ENCODE measurements around the gene ATM. TPM values are rescaled to one million over a fixed set of nuclear protein-coding genes. Genes with fewer than 3 reads are reported as not detected.
"Not testable (repeated sequence)": the region's sequence is repeated elsewhere in the genome, so short reads cannot be mapped to it uniquely, and the experiment has no call there.

Gene ATM
- total RNA-seq, 1 donor, result 94.4 TPM

DNA sequence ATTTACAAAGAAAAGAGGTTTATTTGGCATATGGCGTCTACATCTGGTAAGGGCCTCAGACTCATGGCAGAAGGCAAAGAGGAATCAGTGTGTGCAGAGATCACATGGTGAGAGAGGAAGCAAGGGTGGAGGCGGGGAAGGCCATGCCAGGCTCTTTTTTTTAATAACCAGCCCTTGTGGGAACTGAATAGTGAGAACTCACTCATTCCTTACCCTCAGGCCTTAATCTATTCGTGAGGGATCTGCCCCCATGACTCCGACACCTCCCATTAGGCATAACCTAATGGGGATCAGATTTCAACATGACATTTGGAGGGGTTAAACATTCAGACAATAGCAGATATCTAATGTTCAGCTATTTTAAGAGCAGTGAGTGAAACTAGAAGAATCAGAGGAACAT is 55.7 kb downstream of the ATM start:
- no peak overlapping the region for H3K4me3 ChIP-seq (ENCODE audit: low read depth, low read length)
- DNase-seq (ENCODE audit: low read depth), result peak; percentile 14
- TF ChIP-seq, protein P1, sequence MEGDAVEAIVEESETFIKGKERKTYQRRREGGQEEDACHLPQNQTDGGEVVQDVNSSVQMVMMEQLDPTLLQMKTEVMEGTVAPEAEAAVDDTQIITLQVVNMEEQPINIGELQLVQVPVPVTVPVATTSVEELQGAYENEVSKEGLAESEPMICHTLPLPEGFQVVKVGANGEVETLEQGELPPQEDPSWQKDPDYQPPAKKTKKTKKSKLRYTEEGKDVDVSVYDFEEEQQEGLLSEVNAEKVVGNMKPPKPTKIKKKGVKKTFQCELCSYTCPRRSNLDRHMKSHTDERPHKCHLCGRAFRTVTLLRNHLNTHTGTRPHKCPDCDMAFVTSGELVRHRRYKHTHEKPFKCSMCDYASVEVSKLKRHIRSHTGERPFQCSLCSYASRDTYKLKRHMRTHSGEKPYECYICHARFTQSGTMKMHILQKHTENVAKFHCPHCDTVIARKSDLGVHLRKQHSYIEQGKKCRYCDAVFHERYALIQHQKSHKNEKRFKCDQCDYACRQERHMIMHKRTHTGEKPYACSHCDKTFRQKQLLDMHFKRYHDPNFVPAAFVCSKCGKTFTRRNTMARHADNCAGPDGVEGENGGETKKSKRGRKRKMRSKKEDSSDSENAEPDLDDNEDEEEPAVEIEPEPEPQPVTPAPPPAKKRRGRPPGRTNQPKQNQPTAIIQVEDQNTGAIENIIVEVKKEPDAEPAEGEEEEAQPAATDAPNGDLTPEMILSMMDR (IDR thresholded peaks at IDR 0.05; ENCODE audit: insufficient read depth, low read length), result no peak

DNA sequence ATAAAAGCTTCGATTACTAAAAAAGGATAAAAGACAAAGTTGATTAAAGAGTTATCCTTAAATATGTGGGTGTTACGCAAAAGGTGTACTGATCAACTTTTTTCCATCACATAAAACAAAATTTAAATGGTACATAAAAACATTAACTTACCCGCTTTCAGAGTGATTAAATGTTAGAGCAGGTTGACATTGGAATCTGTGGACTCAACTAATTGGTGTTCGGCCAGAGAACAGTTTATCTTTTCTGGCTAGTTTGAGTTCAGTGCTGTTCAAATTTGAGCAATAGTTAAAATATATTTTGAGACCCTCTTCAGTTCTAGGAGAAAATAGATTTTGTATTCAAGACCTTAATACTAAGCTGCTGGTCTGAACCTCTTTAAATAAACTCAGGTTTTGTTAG is 56.1 kb downstream of the ATM start:
- TF ChIP-seq, protein P1 (IDR thresholded peaks at IDR 0.05; ENCODE audit: insufficient read depth, low read length), result no peak
- DNase-seq (ENCODE audit: low read depth), result no peak
- no peak overlapping the region for H3K4me3 ChIP-seq (ENCODE audit: low read depth, low read length)

DNA sequence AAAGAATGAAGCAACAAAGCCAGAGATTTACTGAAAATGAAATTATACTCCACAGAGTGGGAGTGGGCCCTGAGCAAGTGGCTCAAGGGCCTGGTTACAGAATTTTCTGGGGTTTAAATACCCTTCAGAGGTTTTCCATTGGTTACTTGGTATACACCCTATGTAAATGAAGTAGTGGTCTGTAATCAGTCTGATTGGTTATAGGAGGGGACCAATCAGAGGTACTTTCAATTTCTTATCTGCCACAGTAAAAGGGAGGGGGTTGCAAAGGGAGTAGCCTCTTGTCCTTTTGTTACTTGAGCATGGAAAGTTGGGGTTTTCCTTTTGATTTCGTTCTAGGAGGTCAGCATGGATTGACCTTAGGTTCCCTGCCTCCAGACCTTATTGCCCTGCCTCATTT is 63.5 kb downstream of the ATM start:
- TF ChIP-seq, protein P1 (IDR thresholded peaks at IDR 0.05; ENCODE audit: insufficient read depth, low read length), result no peak
- no peak for DNase-seq (ENCODE audit: low read depth)
- H3K4me3 ChIP-seq (ENCODE audit: low read depth, low read length), result no peak overlapping the region

DNA sequence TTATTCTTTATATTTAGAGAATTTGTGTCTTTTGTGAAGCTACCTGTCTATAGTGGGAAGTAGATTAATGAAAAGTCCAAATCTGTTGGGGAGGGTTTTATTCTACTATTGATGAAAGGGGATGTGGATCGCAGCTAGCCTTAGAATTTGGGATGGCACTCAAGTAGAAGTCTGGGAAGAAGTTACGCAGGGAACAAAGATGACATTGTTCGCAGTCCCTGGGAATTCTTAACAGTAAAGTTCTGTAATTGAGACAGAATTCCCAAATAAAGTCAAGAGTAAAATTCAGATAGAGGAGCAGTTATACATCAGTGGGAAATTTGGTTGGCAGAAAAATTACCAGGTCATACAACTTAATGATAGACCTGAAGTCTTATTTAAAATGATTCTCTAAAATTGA is 64.1 kb downstream of the ATM start:
- TF ChIP-seq, protein P1 (IDR thresholded peaks at IDR 0.05; ENCODE audit: insufficient read depth, low read length), result no peak
- DNase-seq (ENCODE audit: low read depth), result no peak
- H3K4me3 ChIP-seq (ENCODE audit: low read depth, low read length), result no peak overlapping the region

DNA sequence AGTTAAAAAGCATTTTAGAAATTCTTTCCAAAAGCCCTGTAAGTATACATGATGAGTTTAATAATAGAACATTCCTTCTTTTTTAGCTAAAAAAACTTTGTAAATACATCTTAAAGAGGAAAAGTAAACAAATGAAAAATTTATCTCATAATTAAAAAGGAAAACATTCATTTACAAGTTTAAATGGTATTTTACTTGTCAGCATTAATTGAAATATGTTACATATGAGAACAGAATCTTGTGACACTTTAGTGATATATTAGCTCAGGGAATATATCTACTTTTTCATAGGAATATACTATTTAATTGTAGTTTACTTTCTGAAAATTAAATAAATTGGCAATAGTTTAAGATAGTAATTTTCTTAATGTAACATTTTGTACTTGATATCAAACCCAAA is 66.2 kb downstream of the ATM start:
- DNase-seq (ENCODE audit: low read depth); H3K4me3 ChIP-seq (ENCODE audit: low read depth, low read length): not testable (repeated sequence)

DNA sequence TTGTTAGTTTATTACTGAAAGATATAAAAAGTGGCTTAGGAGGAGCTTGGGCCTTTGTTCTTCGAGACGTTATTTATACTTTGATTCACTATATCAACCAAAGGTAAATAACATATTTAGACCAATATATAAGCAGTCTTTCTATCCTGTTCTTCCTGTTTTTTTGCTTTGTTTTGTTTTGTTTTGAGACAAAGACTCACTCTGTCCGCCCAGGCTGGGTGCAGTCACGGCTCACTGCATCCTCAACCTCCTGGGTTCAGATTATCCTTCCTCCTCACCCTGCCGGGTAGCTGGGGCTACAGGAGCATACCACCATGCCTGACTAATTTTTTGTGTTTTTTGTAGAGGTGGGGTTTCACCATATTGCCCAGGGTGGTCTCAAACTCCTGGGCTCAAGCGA is 66.8 kb downstream of the ATM start:
- TF ChIP-seq, protein P1 (IDR thresholded peaks at IDR 0.05; ENCODE audit: insufficient read depth, low read length), result no peak
- no peak overlapping the region for H3K4me3 ChIP-seq (ENCODE audit: low read depth, low read length)
- no peak for DNase-seq (ENCODE audit: low read depth)

DNA sequence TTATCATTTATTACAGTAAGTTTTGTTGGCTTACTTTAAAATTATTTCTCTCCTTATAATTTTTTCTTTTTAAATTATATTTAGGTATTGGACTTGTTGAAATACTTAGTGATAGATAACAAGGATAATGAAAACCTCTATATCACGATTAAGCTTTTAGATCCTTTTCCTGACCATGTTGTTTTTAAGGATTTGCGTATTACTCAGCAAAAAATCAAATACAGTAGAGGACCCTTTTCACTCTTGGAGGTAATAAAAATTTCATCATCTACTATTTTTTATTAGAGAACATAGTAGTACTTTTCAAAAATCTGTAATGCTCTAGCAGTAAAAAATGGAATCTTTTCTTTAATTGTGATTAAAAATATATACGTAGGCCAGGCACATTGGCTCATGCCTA is 70.4 kb downstream of the ATM start:
- no peak for DNase-seq (ENCODE audit: low read depth)
- TF ChIP-seq, protein P1 (IDR thresholded peaks at IDR 0.05; ENCODE audit: insufficient read depth, low read length), result no peak
- H3K4me3 ChIP-seq (ENCODE audit: low read depth, low read length), result no peak overlapping the region
